ENCODE results near the gene EEA1.

EEA1 gene

GRCh38 chr12:92778525-92778924 is 150.6 kb downstream of the EEA1 start:
- Histone ChIP-seq H3K27ac (ENCODE audit: low read depth, low read length) (no peak overlapping the region), H3K27me3 (ENCODE audit: insufficient read depth, low read length) (no peaks in the 10 kb centered on the region), H3K36me3 (ENCODE audit: insufficient read depth, low read length) (peaks cover 13% of the 10 kb centered on the region), H3K4me1 (ENCODE audit: control insufficient read depth, insufficient read depth, low read length, unreplicated experiment) (no peaks in the 10 kb centered on the region), H2AFZ (ENCODE audit: low read length, unreplicated experiment) (no peak overlapping the region), H3K4me3 (ENCODE audit: low read depth, low read length) (no peak overlapping the region), H3K79me2 (ENCODE audit: control insufficient read depth, insufficient read depth, low read length, unreplicated experiment) (no peaks in the 10 kb centered on the region)

GRCh38 chr12:92775416-92775815 is 153.7 kb downstream of the EEA1 start:
- Histone ChIP-seq H3K27ac (ENCODE audit: low read depth, low read length) (no peak overlapping the region), H3K79me2 (ENCODE audit: control insufficient read depth, insufficient read depth, low read length, unreplicated experiment) (no peaks in the 10 kb centered on the region), H3K4me3 (ENCODE audit: low read depth, low read length) (no peak overlapping the region), H3K4me1 (ENCODE audit: control insufficient read depth, insufficient read depth, low read length, unreplicated experiment) (peaks cover 7% of the 10 kb centered on the region), H3K36me3 (ENCODE audit: insufficient read depth, low read length) (peaks cover 13% of the 10 kb centered on the region), H2AFZ (ENCODE audit: low read length, unreplicated experiment) (no peak overlapping the region), H3K27me3 (ENCODE audit: insufficient read depth, low read length) (no peaks in the 10 kb centered on the region)

DNA sequence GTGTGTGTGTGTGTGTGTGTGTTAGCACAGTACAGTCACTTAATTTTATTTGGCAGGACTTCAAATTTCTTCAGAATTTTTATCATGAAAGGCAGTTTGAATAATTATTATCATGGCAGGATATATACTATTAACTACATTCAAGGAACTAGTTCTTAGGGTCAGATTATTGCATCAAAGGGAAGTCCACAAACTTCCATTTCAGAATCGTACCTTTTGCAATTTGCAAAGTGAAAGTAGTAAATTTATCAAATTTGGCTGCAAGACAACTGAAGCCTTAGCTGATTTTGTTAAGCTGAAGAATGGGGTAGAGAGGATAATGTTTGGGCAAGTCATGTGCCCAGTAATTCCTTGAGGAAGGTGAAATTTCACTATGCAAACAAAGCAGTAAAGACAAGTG is 158.1 kb downstream of the EEA1 start:
- H3K36me3 ChIP-seq (ENCODE audit: insufficient read depth, low read length) = no peaks in the 10 kb centered on the region
- no peaks in the 10 kb centered on the region for H3K79me2 ChIP-seq (ENCODE audit: control insufficient read depth, insufficient read depth, low read length, unreplicated experiment)
- no peak overlapping the region for H3K27ac ChIP-seq (ENCODE audit: low read depth, low read length)
- H3K27me3 ChIP-seq (ENCODE audit: insufficient read depth, low read length) = no peaks in the 10 kb centered on the region
- H3K4me1 ChIP-seq (ENCODE audit: control insufficient read depth, insufficient read depth, low read length, unreplicated experiment) = peaks cover 17% of the 10 kb centered on the region
- H3K4me3 ChIP-seq (ENCODE audit: low read depth, low read length) = no peak overlapping the region
- H2AFZ ChIP-seq (ENCODE audit: low read length, unreplicated experiment) = no peak overlapping the region

GRCh38 chr12:92769124-92769901 is 159.8 kb downstream of the EEA1 start:
- Histone ChIP-seq H2AFZ (ENCODE audit: low read length, unreplicated experiment) (no peak overlapping the region), H3K79me2 (ENCODE audit: control insufficient read depth, insufficient read depth, low read length, unreplicated experiment) (no peaks in the 10 kb centered on the region), H3K4me3 (ENCODE audit: low read depth, low read length) (no peak overlapping the region)

GRCh38 chr12:92765871-92766270 is 163.2 kb downstream of the EEA1 start:
- Histone ChIP-seq H3K36me3 (ENCODE audit: insufficient read depth, low read length) (no peaks in the 10 kb centered on the region), H3K79me2 (ENCODE audit: control insufficient read depth, insufficient read depth, low read length, unreplicated experiment) (no peaks in the 10 kb centered on the region), H3K27ac (ENCODE audit: low read depth, low read length) (no peak overlapping the region), H2AFZ (ENCODE audit: low read length, unreplicated experiment) (no peak overlapping the region), H3K27me3 (ENCODE audit: insufficient read depth, low read length) (no peaks in the 10 kb centered on the region), H3K4me3 (ENCODE audit: low read depth, low read length) (no peak overlapping the region), H3K4me1 (ENCODE audit: control insufficient read depth, insufficient read depth, low read length, unreplicated experiment) (peaks cover 11% of the 10 kb centered on the region)

More at GRCh38 chr12:92769124-92769901, 159.8 kb downstream of the EEA1 start:
- H3K36me3 ChIP-seq (ENCODE audit: insufficient read depth, low read length) = no peaks in the 10 kb centered on the region
- peaks cover 17% of the 10 kb centered on the region for H3K4me1 ChIP-seq (ENCODE audit: control insufficient read depth, insufficient read depth, low read length, unreplicated experiment)
- no peaks in the 10 kb centered on the region for H3K27me3 ChIP-seq (ENCODE audit: insufficient read depth, low read length)
- H3K27ac ChIP-seq (ENCODE audit: low read depth, low read length) = no peak overlapping the region

GRCh38 chr12:92764831-92765230 is 164.3 kb downstream of the EEA1 start:
- Histone ChIP-seq H3K36me3 (ENCODE audit: insufficient read depth, low read length) (no peaks in the 10 kb centered on the region), H3K27ac (ENCODE audit: low read depth, low read length) (no peak overlapping the region), H3K4me1 (ENCODE audit: control insufficient read depth, insufficient read depth, low read length, unreplicated experiment) (peaks cover 8% of the 10 kb centered on the region), H2AFZ (ENCODE audit: low read length, unreplicated experiment) (no peak overlapping the region), H3K79me2 (ENCODE audit: control insufficient read depth, insufficient read depth, low read length, unreplicated experiment) (no peaks in the 10 kb centered on the region), H3K4me3 (ENCODE audit: low read depth, low read length) (no peak overlapping the region), H3K27me3 (ENCODE audit: insufficient read depth, low read length) (no peaks in the 10 kb centered on the region)

- Histone ChIP-seq H3K79me2 (ENCODE audit: control insufficient read depth, insufficient read depth, low read length, unreplicated experiment) (no peaks in the 10 kb centered on the region), H3K4me3 (ENCODE audit: low read depth, low read length) (no peak overlapping the region), H3K36me3 (ENCODE audit: insufficient read depth, low read length) (no peaks in the 10 kb centered on the region), H3K27me3 (ENCODE audit: insufficient read depth, low read length) (no peaks in the 10 kb centered on the region), H3K27ac (ENCODE audit: low read depth, low read length) (no peak overlapping the region), H3K4me1 (ENCODE audit: control insufficient read depth, insufficient read depth, low read length, unreplicated experiment) (peaks cover 6% of the 10 kb centered on the region), H2AFZ (ENCODE audit: low read length, unreplicated experiment) (no peak overlapping the region)
Measured at GRCh38 chr12:92762773-92763172, 166.3 kb downstream of the EEA1 start.

DNA sequence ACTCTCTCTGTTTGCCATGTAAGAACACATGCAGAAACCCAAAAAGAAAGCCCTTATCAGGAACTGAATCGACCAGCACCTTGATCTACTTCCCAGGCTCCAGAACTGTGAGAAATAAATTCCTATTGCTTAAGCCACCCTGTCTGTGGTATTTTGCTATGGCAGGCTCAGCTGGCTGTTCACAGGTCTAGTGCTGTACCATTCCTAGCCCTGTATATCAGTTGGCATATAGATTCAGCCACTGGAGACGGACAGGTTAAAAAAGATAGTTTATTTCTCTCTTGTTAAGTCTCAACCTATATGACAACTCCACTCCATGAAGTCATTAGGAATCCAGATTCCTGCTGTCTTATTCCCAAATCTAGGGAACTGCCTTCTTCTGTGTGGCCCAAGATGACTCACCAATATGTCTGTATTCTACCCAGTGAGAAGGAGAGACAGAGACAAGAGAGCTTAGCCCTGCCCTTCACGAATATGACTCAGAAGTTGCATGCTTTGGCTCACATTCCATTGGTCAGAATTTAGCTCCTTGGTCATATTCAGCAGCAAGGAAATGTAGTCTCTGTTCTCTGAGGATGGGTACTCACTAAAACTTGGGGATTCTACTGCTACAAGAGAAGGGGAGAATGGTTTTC is 169.3 kb downstream of the EEA1 start:
- no peak overlapping the region for H3K4me3 ChIP-seq (ENCODE audit: low read depth, low read length)
- peaks cover 6% of the 10 kb centered on the region for H3K4me1 ChIP-seq (ENCODE audit: control insufficient read depth, insufficient read depth, low read length, unreplicated experiment)
- 0 out of 2 replicates have a peak overlapping the region, but pooled peaks have one; percentile 1 for H3K27ac ChIP-seq (ENCODE audit: low read depth, low read length)
- H3K79me2 ChIP-seq (ENCODE audit: control insufficient read depth, insufficient read depth, low read length, unreplicated experiment) = no peaks in the 10 kb centered on the region
- H2AFZ ChIP-seq (ENCODE audit: low read length, unreplicated experiment) = no peak overlapping the region
- no peaks in the 10 kb centered on the region for H3K27me3 ChIP-seq (ENCODE audit: insufficient read depth, low read length)
- H3K36me3 ChIP-seq (ENCODE audit: insufficient read depth, low read length) = no peaks in the 10 kb centered on the region

GRCh38 chr12:92757597-92758121 is 171.4 kb downstream of the EEA1 start:
- no peak overlapping the region for H3K4me3 ChIP-seq (ENCODE audit: low read depth, low read length)
- no peak overlapping the region for H2AFZ ChIP-seq (ENCODE audit: low read length, unreplicated experiment)
- H3K4me1 ChIP-seq (ENCODE audit: control insufficient read depth, insufficient read depth, low read length, unreplicated experiment) = peaks cover 6% of the 10 kb centered on the region
- H3K27me3 ChIP-seq (ENCODE audit: insufficient read depth, low read length) = no peaks in the 10 kb centered on the region
- no peak overlapping the region for H3K27ac ChIP-seq (ENCODE audit: low read depth, low read length)
- H3K36me3 ChIP-seq (ENCODE audit: insufficient read depth, low read length) = no peaks in the 10 kb centered on the region
- H3K79me2 ChIP-seq (ENCODE audit: control insufficient read depth, insufficient read depth, low read length, unreplicated experiment) = no peaks in the 10 kb centered on the region

GRCh38 chr12:92756898-92757596 is 172.0 kb downstream of the EEA1 start:
- Histone ChIP-seq H3K4me1 (ENCODE audit: control insufficient read depth, insufficient read depth, low read length, unreplicated experiment) (peaks cover 6% of the 10 kb centered on the region), H3K36me3 (ENCODE audit: insufficient read depth, low read length) (no peaks in the 10 kb centered on the region), H3K27ac (ENCODE audit: low read depth, low read length) (no peak overlapping the region), H3K4me3 (ENCODE audit: low read depth, low read length) (no peak overlapping the region), H2AFZ (ENCODE audit: low read length, unreplicated experiment) (no peak overlapping the region), H3K27me3 (ENCODE audit: insufficient read depth, low read length) (no peaks in the 10 kb centered on the region), H3K79me2 (ENCODE audit: control insufficient read depth, insufficient read depth, low read length, unreplicated experiment) (no peaks in the 10 kb centered on the region)

Data from ACC112 (cell line).